ENCODE data around the gene C22orf31.
"Not testable (repeated sequence)": the region's sequence is repeated elsewhere in the genome, so short reads cannot be mapped to it uniquely, and the experiment has no call there.

C22orf31 gene

GRCh38 chr22:29061773-29062172, at the start of gene C22orf31:
C22orf31 (minus strand) TSS chr22:29061831; CDS start chr22:29061792, 39 bp downstream.
- no peak for DNase-seq

- no peak for DNase-seq
Measured at GRCh38 chr22:29110946-29111345, 49.3 kb upstream of the C22orf31 start.

DNA sequence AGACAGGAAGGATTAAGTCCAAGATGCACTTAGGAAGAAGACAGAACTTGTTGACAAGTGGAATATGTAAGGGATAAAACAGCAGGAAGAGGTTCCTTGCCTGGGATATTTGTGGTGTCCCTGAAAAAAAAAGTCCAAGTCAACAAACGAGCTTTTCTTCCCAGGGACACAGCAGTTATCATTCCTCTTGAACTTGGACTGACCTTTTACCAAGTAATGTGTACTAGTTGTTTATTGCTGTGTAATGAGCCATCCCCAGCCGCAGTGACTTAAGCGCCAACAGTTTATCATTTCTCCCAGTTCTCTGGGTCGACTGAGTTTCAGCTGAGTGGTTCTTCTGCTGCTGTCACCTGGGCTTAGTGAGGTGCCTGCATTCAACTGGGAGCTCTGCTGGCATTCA, 48.2 kb upstream of the C22orf31 start:
- DNase-seq, result no peak

DNA sequence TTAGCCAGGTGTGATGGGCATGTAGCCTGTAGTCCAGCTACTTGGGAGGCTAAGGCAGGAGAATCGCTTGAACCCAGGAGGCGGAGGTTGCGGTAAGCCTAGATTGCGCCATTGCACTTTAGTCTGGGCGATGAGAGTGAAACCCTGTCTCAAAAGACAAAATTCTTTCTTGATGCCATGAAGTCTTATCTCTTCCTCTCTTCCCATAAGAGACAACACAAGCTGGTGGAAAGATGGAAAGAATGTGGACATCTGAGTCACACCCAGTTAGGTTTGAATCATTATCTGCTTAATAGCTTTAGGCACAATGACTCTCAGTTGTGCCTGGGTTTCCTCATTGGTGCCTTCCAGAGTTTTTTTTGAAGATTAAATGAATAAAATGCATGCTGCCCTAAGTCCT, 46.5 kb upstream of the C22orf31 start:
- no peak for DNase-seq

GRCh38 chr22:29106839-29107238, 45.2 kb upstream of the C22orf31 start:
- no peak for DNase-seq

DNA sequence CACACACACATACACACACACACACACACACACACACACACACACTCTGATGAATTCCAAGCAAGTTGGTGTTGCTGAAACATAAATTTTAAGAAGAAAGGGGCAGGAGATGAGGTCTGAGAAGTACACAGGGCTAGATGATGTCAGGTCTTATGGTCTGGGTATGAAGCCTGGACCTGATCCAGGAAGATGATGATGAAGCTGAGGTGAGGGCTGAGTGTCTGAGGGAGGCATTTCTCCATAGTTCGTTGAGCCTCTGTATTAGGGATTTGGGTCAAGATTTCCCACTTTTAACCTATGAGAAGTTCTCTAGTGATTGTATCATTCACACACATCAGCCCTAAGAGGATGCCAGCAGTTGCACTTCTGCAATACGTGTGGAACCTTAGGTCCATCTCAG, 43.8 kb upstream of the C22orf31 start:
- no peak for DNase-seq

GRCh38 chr22:29103121-29103520, 41.5 kb upstream of the C22orf31 start:
- no peak for DNase-seq

- no peak for DNase-seq
Measured at GRCh38 chr22:29102300-29102699, 40.7 kb upstream of the C22orf31 start.

DNA sequence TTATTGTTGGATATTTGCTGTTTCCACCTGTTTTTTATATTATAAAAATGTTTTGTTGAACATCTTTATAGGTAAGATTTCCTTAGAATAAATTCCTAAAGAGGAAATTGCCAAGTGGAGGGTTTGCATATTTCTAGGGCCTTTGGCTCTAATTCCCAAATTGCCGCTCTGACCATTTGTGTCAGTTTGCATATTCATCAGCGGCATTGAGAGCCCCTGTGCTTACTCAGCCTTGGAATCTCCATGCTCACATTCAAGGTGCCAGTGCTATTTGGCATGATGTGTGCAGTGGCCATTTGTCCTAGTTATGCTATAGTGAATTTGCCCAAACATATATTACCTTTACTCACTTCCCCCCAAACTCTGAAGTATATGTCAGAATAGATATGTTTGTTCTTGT, 36.7 kb upstream of the C22orf31 start:
- DNase-seq, result no peak

- no peak for DNase-seq
Measured at GRCh38 chr22:29096736-29097669, 35.4 kb upstream of the C22orf31 start.

DNA sequence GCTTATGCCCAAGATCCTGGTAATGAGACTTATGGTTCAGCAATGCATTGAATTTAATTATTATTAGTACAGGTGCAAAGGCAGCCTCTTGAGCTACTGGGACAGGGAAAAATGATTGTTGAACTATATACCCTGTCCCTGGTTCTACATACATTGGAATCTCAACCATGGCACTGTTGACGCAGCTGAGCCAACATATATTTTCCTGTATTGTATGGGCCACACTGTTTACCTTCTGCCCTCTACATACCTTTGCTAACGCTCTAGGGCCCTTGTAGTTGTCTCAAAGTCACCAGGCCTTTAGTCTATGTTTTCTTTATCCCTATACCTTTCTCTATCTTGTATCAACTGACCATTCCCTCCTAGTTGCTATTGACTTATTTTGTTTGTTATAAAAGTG, 33.8 kb upstream of the C22orf31 start:
- no peak for DNase-seq

GRCh38 chr22:29093501-29094300, 32.1 kb upstream of the C22orf31 start:
- no peak for DNase-seq

DNA sequence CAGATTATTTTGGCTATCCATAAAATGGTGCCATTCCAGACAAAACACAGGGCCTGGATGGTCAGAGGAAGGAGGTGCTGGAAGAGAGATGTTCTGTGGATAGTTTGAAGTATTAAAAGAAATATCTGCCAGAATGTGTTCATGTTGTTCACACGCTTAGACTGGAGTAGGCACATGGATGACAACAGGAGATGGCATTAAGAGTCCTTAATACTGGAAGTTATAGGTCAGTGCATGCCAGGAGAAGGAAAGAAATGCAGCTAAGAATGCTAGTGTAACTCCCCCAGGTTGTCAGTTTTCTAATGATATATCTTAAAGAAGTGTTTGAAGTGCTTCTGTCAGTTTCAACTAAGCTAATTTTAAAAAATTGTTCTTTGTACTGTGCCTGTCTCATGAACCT, 31.4 kb upstream of the C22orf31 start:
- DNase-seq, result no peak

DNA sequence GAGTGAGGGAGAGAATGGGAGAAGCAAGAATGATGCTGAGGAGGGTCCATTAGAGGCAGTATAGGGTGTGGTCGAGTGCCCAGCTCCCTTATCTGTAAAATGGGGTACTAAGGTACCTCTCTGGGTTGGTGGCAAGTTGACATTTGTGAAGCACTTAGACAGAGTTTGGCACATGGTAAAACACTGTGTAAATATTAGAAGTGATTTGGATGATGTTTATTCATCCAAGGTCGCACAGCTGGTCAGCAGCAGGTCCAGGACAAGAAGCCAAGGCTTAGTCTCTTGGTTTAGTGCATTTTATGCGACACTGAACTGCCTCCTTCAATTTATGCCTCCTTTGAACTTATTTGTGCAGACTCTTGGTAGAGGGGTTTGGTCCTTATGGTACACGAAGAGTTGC, 30.6 kb upstream of the C22orf31 start:
- no peak for DNase-seq

DNA sequence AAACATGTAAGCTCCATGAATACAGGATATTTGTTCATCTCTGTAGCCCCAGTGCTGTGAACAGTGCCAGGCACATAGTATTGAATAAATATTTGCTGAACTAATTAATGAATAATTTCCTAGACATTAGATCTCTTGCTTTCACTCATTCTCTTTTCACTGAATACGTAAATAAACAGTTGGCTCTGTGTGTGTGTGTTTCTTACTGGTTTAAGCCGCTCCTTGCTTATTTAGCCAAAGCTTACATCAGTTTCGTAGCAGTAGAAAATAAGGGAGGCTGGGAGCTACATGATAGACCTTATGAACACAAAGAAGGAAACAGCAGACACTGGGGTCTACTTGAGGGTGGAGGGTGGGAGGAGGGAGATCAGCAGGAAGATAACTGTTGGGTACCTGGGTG, 28.4 kb upstream of the C22orf31 start:
- DNase-seq, result peak; percentile 12

DNA sequence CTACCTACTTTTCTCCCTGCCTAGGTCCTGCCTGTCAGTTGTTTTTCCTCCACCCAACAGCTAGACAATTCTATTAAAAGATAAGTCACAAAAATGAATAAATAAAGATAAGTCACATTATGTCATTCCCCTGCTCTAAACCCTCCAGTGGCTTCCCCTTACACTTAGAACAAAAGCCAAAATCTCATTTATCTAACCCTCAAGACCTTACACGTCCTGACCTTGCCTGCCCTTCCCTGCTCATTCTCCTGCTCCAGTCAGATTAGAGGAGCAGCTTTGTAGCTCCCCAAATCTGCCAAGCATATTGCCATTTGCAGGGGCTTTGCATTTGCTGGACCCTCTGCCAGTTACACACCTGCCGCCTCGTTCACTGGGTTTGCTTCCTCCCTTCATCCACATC, 27.9 kb upstream of the C22orf31 start:
- no peak for DNase-seq

- no peak for DNase-seq
Measured at GRCh38 chr22:29088809-29089208, 27.2 kb upstream of the C22orf31 start.

DNA sequence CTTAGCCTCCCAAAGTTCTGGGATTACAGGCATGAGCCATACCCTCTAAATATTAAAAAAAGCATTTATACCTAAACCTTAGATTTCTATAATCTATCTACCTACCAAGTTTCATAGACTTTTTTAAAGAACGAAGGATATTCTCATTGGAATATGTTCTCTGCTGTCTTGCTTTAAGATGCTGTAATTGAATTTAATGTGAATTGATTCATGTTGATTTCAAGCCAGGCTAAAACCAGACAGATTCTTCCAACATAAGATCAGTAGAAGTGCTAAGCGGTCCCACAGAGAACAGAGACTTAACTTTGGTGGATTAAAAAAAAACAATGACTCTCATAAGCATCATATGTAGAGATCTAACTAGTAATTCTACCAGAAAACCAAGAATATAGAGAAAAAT, 25.4 kb upstream of the C22orf31 start:
- DNase-seq, result no peak

DNA sequence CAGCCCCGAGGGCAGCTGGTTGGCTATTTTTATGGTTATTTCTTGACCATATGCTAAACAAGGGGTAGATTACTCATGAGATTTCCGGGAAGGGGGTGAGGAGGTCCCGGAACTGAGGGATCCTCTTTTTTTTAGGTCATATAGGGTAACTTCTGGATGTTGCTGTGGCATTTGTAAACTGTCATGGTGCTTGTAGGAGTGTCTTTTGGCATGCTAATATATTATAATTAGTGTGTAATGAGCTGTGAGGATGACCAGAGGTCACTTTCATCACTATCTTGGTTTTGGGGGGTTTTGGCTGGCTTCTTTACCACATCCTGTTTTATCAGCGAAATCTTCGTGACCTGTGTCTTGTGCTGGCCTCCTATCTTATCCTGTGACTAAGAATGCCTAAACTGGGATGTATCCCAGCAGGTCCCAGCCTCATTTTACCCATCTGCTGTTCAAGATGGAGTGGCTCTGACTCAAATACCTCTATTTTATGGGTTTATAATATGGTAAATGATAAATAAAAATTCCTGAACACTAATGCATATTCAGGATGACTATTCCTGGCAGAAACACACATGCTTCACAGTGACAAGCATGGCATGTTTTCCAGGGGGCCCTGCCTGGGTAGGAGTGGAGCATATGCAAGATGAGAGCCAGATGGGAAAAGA, 22.4 kb upstream of the C22orf31 start:
- no peak for DNase-seq

- not testable (repeated sequence) for DNase-seq
Measured at GRCh38 chr22:29083576-29083932, 21.9 kb upstream of the C22orf31 start.

GRCh38 chr22:29082826-29083545, 21.4 kb upstream of the C22orf31 start:
- DNase-seq, result no peak

DNA sequence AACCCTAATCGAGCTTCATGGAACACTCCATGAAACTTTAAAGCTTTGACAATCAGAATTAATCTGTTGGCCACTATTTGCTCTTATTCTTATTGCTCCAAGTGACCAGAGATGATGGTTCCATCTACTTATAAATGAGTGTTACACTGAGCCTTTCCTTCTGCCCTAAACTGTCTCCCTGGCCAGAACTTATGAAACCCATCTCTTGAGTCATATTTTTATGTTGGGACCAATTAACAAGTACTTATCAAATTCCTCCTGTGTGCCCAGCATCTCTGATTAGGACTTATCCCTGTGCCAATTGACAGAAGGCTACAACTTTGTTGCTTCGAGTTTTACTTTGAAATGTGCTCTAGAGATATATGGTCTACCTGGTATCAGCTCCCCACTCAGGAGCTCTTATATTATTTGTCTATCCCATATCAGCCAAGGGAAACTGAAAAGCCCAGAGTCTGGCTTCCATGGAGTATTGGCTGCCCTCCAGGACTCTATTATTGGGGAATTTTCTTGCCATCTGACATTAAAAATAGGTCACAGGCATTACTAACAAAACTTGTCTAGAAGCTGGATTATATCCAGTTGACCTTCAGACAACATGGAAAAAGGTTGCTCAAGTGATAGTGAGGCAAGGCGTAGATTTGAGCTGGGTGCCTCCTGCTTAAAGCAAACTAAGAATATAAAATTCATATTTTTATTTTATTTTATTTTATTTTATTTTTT, 20.0 kb upstream of the C22orf31 start:
- DNase-seq, result no peak
